ENCODE results near the gene DEPDC1B. TPM values are rescaled to one million over a fixed set of nuclear protein-coding genes. Genes with fewer than 3 reads are reported as not detected.
"Not testable (repeated sequence)": the region's sequence is repeated elsewhere in the genome, so short reads cannot be mapped to it uniquely, and the experiment has no call there.

The DEPDC1B gene
- total and polyA plus RNA-seq, 4 donors: 0.55 to 3.1 (median 0.70) TPM

GRCh38 chr5:60685700-60686099 lies 14.3 kb downstream of the DEPDC1B start:
- ATAC-seq (ENCODE audit: insufficient read depth, low FRiP score) (no peak), DNase-seq (no peak)
- H3K4me3 ChIP-seq: no peak overlapping the region
- no peak for TF ChIP-seq CTCF (IDR thresholded peaks at IDR 0.05; ENCODE audit: control extremely low read depth, extremely low read depth)
- H3K4me1 ChIP-seq (ENCODE audit: control insufficient read depth in 5 of 5, insufficient read depth in 5 of 5, low read length in 5 of 5): no peaks in the 10 kb centered on the region
- 37 to 62% methylated on average over 2 of the region's 2 CpGs for WGBS, 2 donors
- H3K9ac ChIP-seq (ENCODE audit: insufficient read depth in 1 of 2, low read length in 2 of 2): no peak overlapping the region
- H3K9me3 ChIP-seq (ENCODE audit: control insufficient read depth in 4 of 4, insufficient read depth in 3 of 4, low read length in 3 of 4): peaks cover 0 to 2% (median 0%) of the 10 kb centered on the region in 4 donors
- peaks cover 0 to 11% (median 2%) of the 10 kb centered on the region in 4 donors for H3K36me3 ChIP-seq (ENCODE audit: control insufficient read depth in 4 of 4, insufficient read depth in 4 of 4, low read length in 4 of 4)
- no peak overlapping the region for H3K27ac ChIP-seq (ENCODE audit: low read depth in 1 of 2, low read length in 1 of 2)
- no peaks in the 10 kb centered on the region for H3K27me3 ChIP-seq (ENCODE audit: control insufficient read depth in 3 of 3, insufficient read depth in 3 of 3, low read length in 2 of 3)

- Histone ChIP-seq H3K9ac (ENCODE audit: insufficient read depth in 1 of 2, low read length in 2 of 2) (no peak overlapping the region), H3K4me1 (ENCODE audit: control insufficient read depth in 5 of 5, insufficient read depth in 5 of 5, low read length in 5 of 5) (no peaks in the 10 kb centered on the region), H3K4me3 (no peak overlapping the region), H3K27me3 (ENCODE audit: control insufficient read depth in 3 of 3, insufficient read depth in 3 of 3, low read length in 2 of 3) (no peaks in the 10 kb centered on the region), H3K36me3 (ENCODE audit: control insufficient read depth in 4 of 4, insufficient read depth in 4 of 4, low read length in 4 of 4) (peaks cover 0 to 11% (median 2%) of the 10 kb centered on the region in 4 donors), H3K27ac (ENCODE audit: low read depth in 1 of 2, low read length in 1 of 2) (no peak overlapping the region), H3K9me3 (ENCODE audit: control insufficient read depth in 4 of 4, insufficient read depth in 3 of 4, low read length in 3 of 4) (peaks cover 0 to 2% (median 0%) of the 10 kb centered on the region in 4 donors)
- DNase-seq (no peak), ATAC-seq (ENCODE audit: insufficient read depth, low FRiP score) (no peak)
- WGBS, 2 donors: 89 to 93% methylated on average over 6 of the region's 6 CpGs
- no peak for TF ChIP-seq CTCF (IDR thresholded peaks at IDR 0.05; ENCODE audit: control extremely low read depth, extremely low read depth)
Measured at GRCh38 chr5:60685028-60685427, 14.9 kb downstream of the DEPDC1B start.

GRCh38 chr5:60682007-60682406 lies 18.0 kb downstream of the DEPDC1B start:
- not testable (repeated sequence) for H3K9ac ChIP-seq (ENCODE audit: insufficient read depth in 1 of 2, low read length in 2 of 2); DNase-seq; H3K4me3 ChIP-seq; H3K27me3 ChIP-seq (ENCODE audit: control insufficient read depth in 3 of 3, insufficient read depth in 3 of 3, low read length in 2 of 3); H3K27ac ChIP-seq (ENCODE audit: low read depth in 1 of 2, low read length in 1 of 2); H3K9me3 ChIP-seq (ENCODE audit: control insufficient read depth in 4 of 4, insufficient read depth in 3 of 4, low read length in 3 of 4); ATAC-seq (ENCODE audit: insufficient read depth, low FRiP score); H3K4me1 ChIP-seq (ENCODE audit: control insufficient read depth in 5 of 5, insufficient read depth in 5 of 5, low read length in 5 of 5)
- H3K36me3 ChIP-seq (ENCODE audit: control insufficient read depth in 4 of 4, insufficient read depth in 4 of 4, low read length in 4 of 4): peaks cover 0 to 11% (median 2%) of the 10 kb centered on the region in 4 donors
- 93 to 97% methylated on average over 5 of the region's 5 CpGs for WGBS, 2 donors

- H3K4me1 ChIP-seq (ENCODE audit: control insufficient read depth in 5 of 5, insufficient read depth in 5 of 5, low read length in 5 of 5): no peaks in the 10 kb centered on the region
- no peak for TF ChIP-seq CTCF (IDR thresholded peaks at IDR 0.05; ENCODE audit: control extremely low read depth, extremely low read depth)
- ATAC-seq (ENCODE audit: insufficient read depth, low FRiP score) (no peak), DNase-seq (no peak)
- 96 to 98% methylated on average over 2 of the region's 2 CpGs for WGBS, 2 donors
- no peak overlapping the region for H3K4me3 ChIP-seq
- H3K9ac ChIP-seq (ENCODE audit: insufficient read depth in 1 of 2, low read length in 2 of 2): no peak overlapping the region
- peaks cover 0 to 2% (median 0%) of the 10 kb centered on the region in 4 donors for H3K9me3 ChIP-seq (ENCODE audit: control insufficient read depth in 4 of 4, insufficient read depth in 3 of 4, low read length in 3 of 4)
- H3K27ac ChIP-seq (ENCODE audit: low read depth in 1 of 2, low read length in 1 of 2): no peak overlapping the region
- peaks cover 0 to under 1% (median 0%) of the 10 kb centered on the region in 4 donors for H3K36me3 ChIP-seq (ENCODE audit: control insufficient read depth in 4 of 4, insufficient read depth in 4 of 4, low read length in 4 of 4)
- no peaks in the 10 kb centered on the region for H3K27me3 ChIP-seq (ENCODE audit: control insufficient read depth in 3 of 3, insufficient read depth in 3 of 3, low read length in 2 of 3)
Measured at GRCh38 chr5:60679816-60680215, 20.1 kb downstream of the DEPDC1B start.

All from lung (tissue), 12 donors.